ENCODE data around the gene NR1D2.
A peak's percentile ranks its signal among the peaks of the same experiment; 100 is the strongest.

NR1D2 gene

DNA sequence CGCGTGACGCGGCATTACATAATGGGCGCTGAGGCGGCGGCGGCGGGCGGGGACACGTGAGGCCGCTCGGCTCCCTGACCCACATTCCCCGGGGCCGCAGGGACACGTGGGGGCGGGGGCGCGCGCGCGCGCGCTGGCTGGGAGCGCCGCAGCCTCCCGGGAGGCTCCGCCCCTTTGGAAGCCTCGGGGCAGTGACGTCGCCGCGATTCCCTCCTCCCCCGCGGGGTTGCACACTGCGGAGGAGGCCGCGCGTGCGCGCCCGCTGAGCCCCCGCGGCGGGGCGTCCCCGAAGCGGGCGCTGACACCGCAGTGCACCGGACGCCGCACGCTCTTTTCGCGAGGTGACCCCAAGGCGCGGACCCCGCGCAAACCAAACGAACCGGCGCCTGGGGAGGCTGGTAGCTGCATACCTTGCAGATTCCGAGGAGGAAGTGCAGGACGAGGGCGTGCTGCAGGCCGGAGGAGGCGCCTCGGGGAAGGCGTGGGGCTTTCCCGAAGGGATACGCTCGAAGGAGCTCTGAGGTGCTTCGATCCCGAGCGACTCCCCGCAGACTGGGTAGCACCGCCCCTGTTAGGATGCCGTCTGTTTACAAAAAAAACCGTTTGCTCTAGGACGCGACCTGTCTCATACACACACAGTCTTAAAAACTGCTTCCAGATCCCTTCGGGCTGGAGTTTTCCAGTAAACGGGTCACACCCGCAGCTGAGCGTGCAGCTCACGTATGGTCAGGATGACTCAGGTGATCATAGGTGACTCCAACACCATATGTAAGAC is 1.0 kb downstream of the NR1D2 start:
- H3K27ac ChIP-seq = peak overlapping the region; percentile 72
- peaks cover 39% of the 10 kb centered on the region; the same call in 1 of the 2 replicates for H3K79me2 ChIP-seq (ENCODE audit: insufficient read depth, low read depth)
- H3K9ac ChIP-seq = peak overlapping the region; percentile 81
- H3K36me3 ChIP-seq (ENCODE audit: insufficient read depth) = no peaks in the 10 kb centered on the region
- peak overlapping the region; percentile 45 for H2AFZ ChIP-seq (ENCODE audit: low read depth)
- no peaks in the 10 kb centered on the region for H3K27me3 ChIP-seq (ENCODE audit: insufficient read depth, low read depth)
- TF ChIP-seq, protein P1, sequence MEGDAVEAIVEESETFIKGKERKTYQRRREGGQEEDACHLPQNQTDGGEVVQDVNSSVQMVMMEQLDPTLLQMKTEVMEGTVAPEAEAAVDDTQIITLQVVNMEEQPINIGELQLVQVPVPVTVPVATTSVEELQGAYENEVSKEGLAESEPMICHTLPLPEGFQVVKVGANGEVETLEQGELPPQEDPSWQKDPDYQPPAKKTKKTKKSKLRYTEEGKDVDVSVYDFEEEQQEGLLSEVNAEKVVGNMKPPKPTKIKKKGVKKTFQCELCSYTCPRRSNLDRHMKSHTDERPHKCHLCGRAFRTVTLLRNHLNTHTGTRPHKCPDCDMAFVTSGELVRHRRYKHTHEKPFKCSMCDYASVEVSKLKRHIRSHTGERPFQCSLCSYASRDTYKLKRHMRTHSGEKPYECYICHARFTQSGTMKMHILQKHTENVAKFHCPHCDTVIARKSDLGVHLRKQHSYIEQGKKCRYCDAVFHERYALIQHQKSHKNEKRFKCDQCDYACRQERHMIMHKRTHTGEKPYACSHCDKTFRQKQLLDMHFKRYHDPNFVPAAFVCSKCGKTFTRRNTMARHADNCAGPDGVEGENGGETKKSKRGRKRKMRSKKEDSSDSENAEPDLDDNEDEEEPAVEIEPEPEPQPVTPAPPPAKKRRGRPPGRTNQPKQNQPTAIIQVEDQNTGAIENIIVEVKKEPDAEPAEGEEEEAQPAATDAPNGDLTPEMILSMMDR (conservative IDR thresholded peaks at IDR 0.05; ENCODE audit: low read depth, low read length) = no peak
- H3K4me3 ChIP-seq (IDR thresholded peaks at IDR 0.05; ENCODE audit: insufficient read depth, low read depth, low read length) = no peak overlapping the region
- H3K4me1 ChIP-seq (ENCODE audit: low read depth, poor library complexity, severe bottlenecking) = peaks cover 43% of the 10 kb centered on the region
- H3K4me2 ChIP-seq = peak overlapping the region; percentile 91
- no peaks in the 10 kb centered on the region for H4K20me1 ChIP-seq (ENCODE audit: insufficient read depth)

GRCh38 chr3:23948761-23949160 is 3.7 kb downstream of the NR1D2 start:
- no peak overlapping the region for H3K27ac ChIP-seq
- no peaks in the 10 kb centered on the region for H3K27me3 ChIP-seq (ENCODE audit: insufficient read depth, low read depth)
- no peak overlapping the region for H3K4me3 ChIP-seq (IDR thresholded peaks at IDR 0.05; ENCODE audit: insufficient read depth, low read depth, low read length)
- no peaks in the 10 kb centered on the region for H3K36me3 ChIP-seq (ENCODE audit: insufficient read depth)
- no peaks in the 10 kb centered on the region for H4K20me1 ChIP-seq (ENCODE audit: insufficient read depth)
- TF ChIP-seq, protein P1 (conservative IDR thresholded peaks at IDR 0.05; ENCODE audit: low read depth, low read length) = no peak
- H3K4me2 ChIP-seq = peak overlapping the region; percentile 78; the same call in 1 of the 2 replicates
- H3K4me1 ChIP-seq (ENCODE audit: low read depth, poor library complexity, severe bottlenecking) = peaks cover 49% of the 10 kb centered on the region
- no peak overlapping the region for H2AFZ ChIP-seq (ENCODE audit: low read depth)
- H3K9ac ChIP-seq = no peak overlapping the region
- H3K79me2 ChIP-seq (ENCODE audit: insufficient read depth, low read depth) = peaks cover 63% of the 10 kb centered on the region

DNA sequence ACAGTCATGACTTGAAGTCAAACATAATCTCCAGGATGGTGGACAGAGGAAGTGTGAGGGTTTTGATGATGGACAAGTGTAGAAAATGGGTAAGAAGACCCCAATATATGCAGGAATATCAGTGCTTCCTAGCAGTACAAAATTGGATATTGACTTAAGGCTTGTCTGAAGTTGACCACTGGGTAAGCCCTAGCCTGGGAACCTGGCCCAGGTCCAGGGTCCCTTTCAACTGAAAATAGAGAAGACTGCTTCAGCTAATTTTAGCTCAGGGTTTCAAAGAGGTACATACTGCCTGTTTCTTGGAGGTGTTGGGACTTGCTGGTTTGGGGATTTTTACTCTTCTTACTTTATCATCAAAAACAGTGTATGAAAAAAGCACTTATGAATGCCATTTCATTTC is 4.7 kb downstream of the NR1D2 start:
- Histone ChIP-seq H3K4me1 (ENCODE audit: low read depth, poor library complexity, severe bottlenecking) (peaks cover 42% of the 10 kb centered on the region), H3K4me2 (peak overlapping the region; percentile 78), H3K4me3 (IDR thresholded peaks at IDR 0.05; ENCODE audit: insufficient read depth, low read depth, low read length) (peak overlapping the region; percentile 12), H3K36me3 (ENCODE audit: insufficient read depth) (no peaks in the 10 kb centered on the region), H3K27me3 (ENCODE audit: insufficient read depth, low read depth) (no peaks in the 10 kb centered on the region), H2AFZ (ENCODE audit: low read depth) (no peak overlapping the region), H4K20me1 (ENCODE audit: insufficient read depth) (no peaks in the 10 kb centered on the region), H3K79me2 (ENCODE audit: insufficient read depth, low read depth) (peaks cover 69% of the 10 kb centered on the region), H3K9ac (peak overlapping the region; percentile 42; the same call in 1 of the 2 replicates), H3K27ac (peak overlapping the region; percentile 75)
- TF ChIP-seq, protein P1 (conservative IDR thresholded peaks at IDR 0.05; ENCODE audit: low read depth, low read length) = no peak

DNA sequence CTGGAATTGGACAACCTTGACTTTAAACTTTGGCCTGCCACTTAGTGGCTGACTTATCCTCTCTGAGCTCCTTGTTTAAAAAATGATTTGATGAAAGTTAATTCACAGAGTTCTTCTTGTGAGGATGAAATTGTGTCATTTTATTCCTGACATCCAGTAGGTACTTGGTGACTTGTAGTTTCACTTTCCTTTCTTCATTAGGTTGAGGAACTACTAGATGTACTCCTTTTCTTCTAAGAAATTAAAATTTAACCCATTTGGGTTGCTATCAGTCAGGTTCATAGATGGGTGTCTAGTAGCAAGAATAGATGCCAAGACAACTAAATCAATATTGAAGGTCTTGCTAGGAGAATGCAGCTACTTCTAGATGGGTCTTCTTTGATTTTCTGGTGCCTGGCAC is 5.2 kb downstream of the NR1D2 start:
- Histone ChIP-seq H3K4me2 (peak overlapping the region; percentile 78), H3K4me1 (ENCODE audit: low read depth, poor library complexity, severe bottlenecking) (peaks cover 42% of the 10 kb centered on the region), H4K20me1 (ENCODE audit: insufficient read depth) (no peaks in the 10 kb centered on the region), H3K9ac (peak overlapping the region; percentile 42; the same call in 1 of the 2 replicates), H3K27me3 (ENCODE audit: insufficient read depth, low read depth) (no peaks in the 10 kb centered on the region), H2AFZ (ENCODE audit: low read depth) (no peak overlapping the region), H3K4me3 (IDR thresholded peaks at IDR 0.05; ENCODE audit: insufficient read depth, low read depth, low read length) (peak overlapping the region; percentile 12), H3K36me3 (ENCODE audit: insufficient read depth) (no peaks in the 10 kb centered on the region), H3K79me2 (ENCODE audit: insufficient read depth, low read depth) (peaks cover 69% of the 10 kb centered on the region), H3K27ac (peak overlapping the region; percentile 75)
- TF ChIP-seq, protein P1 (conservative IDR thresholded peaks at IDR 0.05; ENCODE audit: low read depth, low read length) = no peak

All from KMS-11 (cell line).